ENCODE results near the gene CFAP92. TPM values are rescaled to one million over a fixed set of nuclear protein-coding genes. Genes with fewer than 3 reads are reported as not detected.
"Not testable (repeated sequence)": the region's sequence is repeated elsewhere in the genome, so short reads cannot be mapped to it uniquely, and the experiment has no call there.

CFAP92 gene
- total RNA-seq, 1 experiment from 2014 or later: 0.33 TPM

- H3K9me3 ChIP-seq (ENCODE audit: low read length): no peaks in the 10 kb centered on the region
- TF ChIP-seq, protein P1, sequence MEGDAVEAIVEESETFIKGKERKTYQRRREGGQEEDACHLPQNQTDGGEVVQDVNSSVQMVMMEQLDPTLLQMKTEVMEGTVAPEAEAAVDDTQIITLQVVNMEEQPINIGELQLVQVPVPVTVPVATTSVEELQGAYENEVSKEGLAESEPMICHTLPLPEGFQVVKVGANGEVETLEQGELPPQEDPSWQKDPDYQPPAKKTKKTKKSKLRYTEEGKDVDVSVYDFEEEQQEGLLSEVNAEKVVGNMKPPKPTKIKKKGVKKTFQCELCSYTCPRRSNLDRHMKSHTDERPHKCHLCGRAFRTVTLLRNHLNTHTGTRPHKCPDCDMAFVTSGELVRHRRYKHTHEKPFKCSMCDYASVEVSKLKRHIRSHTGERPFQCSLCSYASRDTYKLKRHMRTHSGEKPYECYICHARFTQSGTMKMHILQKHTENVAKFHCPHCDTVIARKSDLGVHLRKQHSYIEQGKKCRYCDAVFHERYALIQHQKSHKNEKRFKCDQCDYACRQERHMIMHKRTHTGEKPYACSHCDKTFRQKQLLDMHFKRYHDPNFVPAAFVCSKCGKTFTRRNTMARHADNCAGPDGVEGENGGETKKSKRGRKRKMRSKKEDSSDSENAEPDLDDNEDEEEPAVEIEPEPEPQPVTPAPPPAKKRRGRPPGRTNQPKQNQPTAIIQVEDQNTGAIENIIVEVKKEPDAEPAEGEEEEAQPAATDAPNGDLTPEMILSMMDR (conservative IDR thresholded peaks at IDR 0.05; ENCODE audit: low read depth, low read length): no peak
- no peak for TF ChIP-seq EZH2phosphoT487 (IDR thresholded peaks at IDR 0.05; ENCODE audit: borderline replicate concordance, low read length)
- no peak for TF ChIP-seq EZH2 (IDR thresholded peaks at IDR 0.05; ENCODE audit: low read length, unreplicated experiment)
- ATAC-seq: no peak
- H3K4me2 ChIP-seq (ENCODE audit: low read length): no peak overlapping the region
- H3K4me1 ChIP-seq (ENCODE audit: insufficient read depth, low read length): no peaks in the 10 kb centered on the region
- H4K20me1 ChIP-seq (ENCODE audit: low read length): no peaks in the 10 kb centered on the region
- ChIA-PET POLR2A (ENCODE audit: unreplicated experiment) (no interaction called here), CTCF (no interaction called here)
- H3K9me2 ChIP-seq (replicated peaks; ENCODE audit: low read length): no peaks in the 10 kb centered on the region
- H3K79me2 ChIP-seq (ENCODE audit: low read length): no peaks in the 10 kb centered on the region
- intact Hi-C loops (cut with micrococcal nuclease): no loop called here
- DNase-seq: no peak
- no peak overlapping the region for H3K4me3 ChIP-seq (ENCODE audit: low read length)
- H3K9ac ChIP-seq (ENCODE audit: low read length): no peak overlapping the region
- H3K27me3 ChIP-seq (ENCODE audit: low read length): no peaks in the 10 kb centered on the region
- no peak overlapping the region for H2AFZ ChIP-seq (ENCODE audit: low read length)
- BruUV-seq (replicated peaks): no TSS peak
- no peaks in the 10 kb centered on the region for H3F3A ChIP-seq (ENCODE audit: low read length, unreplicated experiment)
- H3K27ac ChIP-seq (ENCODE audit: low read length): no peak overlapping the region
- H3K36me3 ChIP-seq (ENCODE audit: low read depth, low read length): no peaks in the 10 kb centered on the region
Measured at GRCh38 chr3:128870347-128870746, 123.5 kb downstream of the CFAP92 start.

- DNase-seq: no peak
- H3K4me3 ChIP-seq (ENCODE audit: low read length): no peak overlapping the region
- CTCF ChIA-PET: no interaction called here
Measured at GRCh38 chr3:128867200-128868125, 126.4 kb downstream of the CFAP92 start.

GRCh38 chr3:128864849-128865804 lies 128.7 kb downstream of the CFAP92 start:
- CTCF ChIA-PET; POLR2A ChIA-PET (ENCODE audit: unreplicated experiment): not testable (repeated sequence)

More at GRCh38 chr3:128867200-128868125, 126.4 kb downstream of the CFAP92 start:
- Histone ChIP-seq H4K20me1 (ENCODE audit: low read length) (no peaks in the 10 kb centered on the region), H3K9me2 (replicated peaks; ENCODE audit: low read length) (no peaks in the 10 kb centered on the region), H3K79me2 (ENCODE audit: low read length) (no peaks in the 10 kb centered on the region), H2AFZ (ENCODE audit: low read length) (no peak overlapping the region), H3K4me1 (ENCODE audit: insufficient read depth, low read length) (no peaks in the 10 kb centered on the region), H3K9me3 (ENCODE audit: low read length) (no peaks in the 10 kb centered on the region), H3K4me2 (ENCODE audit: low read length) (no peak overlapping the region), H3K36me3 (ENCODE audit: low read depth, low read length) (no peaks in the 10 kb centered on the region), H3F3A (ENCODE audit: low read length, unreplicated experiment) (no peaks in the 10 kb centered on the region), H3K27me3 (ENCODE audit: low read length) (no peaks in the 10 kb centered on the region), H3K9ac (ENCODE audit: low read length) (no peak overlapping the region), H3K27ac (ENCODE audit: low read length) (no peak overlapping the region)
- TF ChIP-seq, protein P1 (conservative IDR thresholded peaks at IDR 0.05; ENCODE audit: low read depth, low read length): no peak
- no peak for TF ChIP-seq EZH2 (IDR thresholded peaks at IDR 0.05; ENCODE audit: low read length, unreplicated experiment)
- TF ChIP-seq EZH2phosphoT487 (IDR thresholded peaks at IDR 0.05; ENCODE audit: borderline replicate concordance, low read length): no peak
- intact Hi-C loops (cut with micrococcal nuclease): no loop called here
- no TSS peak for BruUV-seq (replicated peaks)
- POLR2A ChIA-PET (ENCODE audit: unreplicated experiment): no interaction called here
- no peak for ATAC-seq

More at GRCh38 chr3:128864849-128865804, 128.7 kb downstream of the CFAP92 start:
- H3K4me2 ChIP-seq (ENCODE audit: low read length); H3K9me2 ChIP-seq (replicated peaks; ENCODE audit: low read length); H3F3A ChIP-seq (ENCODE audit: low read length, unreplicated experiment); H3K9ac ChIP-seq (ENCODE audit: low read length); H3K4me1 ChIP-seq (ENCODE audit: insufficient read depth, low read length); H3K4me3 ChIP-seq (ENCODE audit: low read length); H2AFZ ChIP-seq (ENCODE audit: low read length); ATAC-seq; H3K27me3 ChIP-seq (ENCODE audit: low read length); H3K9me3 ChIP-seq (ENCODE audit: low read length); H4K20me1 ChIP-seq (ENCODE audit: low read length); BruUV-seq (replicated peaks); H3K27ac ChIP-seq (ENCODE audit: low read length); intact Hi-C loops (cut with micrococcal nuclease); H3K79me2 ChIP-seq (ENCODE audit: low read length); DNase-seq; H3K36me3 ChIP-seq (ENCODE audit: low read depth, low read length): not testable (repeated sequence)
